GM19468 (cell line): ENCODE results near the gene CUL4A.
A peak's percentile ranks its signal among the peaks of the same experiment; 100 is the strongest.

Experiments
- ATAC-seq: cut with Tn5 transposase; IDR thresholded peaks from one replicate; pipeline ENCODE4 v1.9.1; 2021; ENCODE audit warnings: mild to moderate bottlenecking, moderate library complexity, moderate number of reproducible peaks; ENCODE audit not compliant: unreplicated experiment; ENCODE audit errors: extremely low read depth

Gene CUL4A

GRCh38 chr13:113178896-113179167 is 30.6 kb upstream of the CUL4A start:
- no peak for ATAC-seq

GRCh38 chr13:113179374-113180230 is 29.8 kb upstream of the CUL4A start:
- ATAC-seq: no peak

GRCh38 chr13:113182046-113182445 is 27.4 kb upstream of the CUL4A start:
- ATAC-seq: no peak

GRCh38 chr13:113183450-113184129 is 25.8 kb upstream of the CUL4A start:
- ATAC-seq: no peak

- no peak for ATAC-seq
These were observed 24.6 kb upstream of the CUL4A start for GRCh38 chr13:113184568-113185440.

GRCh38 chr13:113186061-113186900 is 23.1 kb upstream of the CUL4A start:
- ATAC-seq: peak; percentile 78

- ATAC-seq: no peak
These were observed 22.1 kb upstream of the CUL4A start for GRCh38 chr13:113187263-113187669.

GRCh38 chr13:113187883-113188665 is 21.3 kb upstream of the CUL4A start:
- no peak for ATAC-seq

GRCh38 chr13:113190181-113190580 is 19.2 kb upstream of the CUL4A start:
- no peak for ATAC-seq

GRCh38 chr13:113192279-113192678 is 17.1 kb upstream of the CUL4A start:
- ATAC-seq: no peak

GRCh38 chr13:113192902-113193301 is 16.5 kb upstream of the CUL4A start:
- no peak for ATAC-seq

GRCh38 chr13:113195360-113195759 is 14.1 kb upstream of the CUL4A start:
- ATAC-seq: no peak

GRCh38 chr13:113196970-113197737 is 12.3 kb upstream of the CUL4A start:
- no peak for ATAC-seq

GRCh38 chr13:113201815-113202214 is 7.6 kb upstream of the CUL4A start:
- no peak for ATAC-seq

- no peak for ATAC-seq
These were observed 6.5 kb upstream of the CUL4A start for GRCh38 chr13:113202912-113203311.

GRCh38 chr13:113203507-113204377 is 5.7 kb upstream of the CUL4A start:
- no peak for ATAC-seq

- no peak for ATAC-seq
These were observed 5.1 kb upstream of the CUL4A start for GRCh38 chr13:113204378-113204734.
